Neural crest cell (in vitro differentiated cells): ENCODE results near the gene UBE2L3. TPM values are rescaled to one million over a fixed set of nuclear protein-coding genes. Genes with fewer than 3 reads are reported as not detected.
A peak's percentile ranks its signal among the peaks of the same experiment; 100 is the strongest.

ENCODE experiments used
- DNase-seq: peaks from one replicate; pipeline ENCODE4 v3.0.0; 2021; ENCODE audit warnings: low read depth, mixed read lengths, low spot score
- H3K27ac Mint-ChIP-seq: one replicate; pipeline ENCODE4 v1.8.0; 2021; ENCODE audit warnings: mild to moderate bottlenecking, mixed read lengths; ENCODE audit not compliant: unreplicated experiment
- H3K27me3 Mint-ChIP-seq: 2 replicates; pipeline ENCODE4 v1.8.0; 2021; ENCODE audit warnings: low read depth, mild to moderate bottlenecking, mixed read lengths
- H3K36me3 Mint-ChIP-seq: 2 replicates; pipeline ENCODE4 v1.8.0; 2021; ENCODE audit warnings: low read depth, mild to moderate bottlenecking, mixed read lengths
- H3K4me1 Mint-ChIP-seq: 2 replicates; pipeline ENCODE4 v1.8.0; 2021; ENCODE audit warnings: mixed read lengths
- H3K4me3 Mint-ChIP-seq: one replicate; pipeline ENCODE4 v1.8.0; 2021; ENCODE audit warnings: mild to moderate bottlenecking, mixed read lengths
- H3K9me3 Mint-ChIP-seq: 2 replicates; pipeline ENCODE4 v1.8.0; 2021; ENCODE audit warnings: mixed read lengths
- total RNA-seq: library from RNA; stranded (reverse); gene quantifications from 2 replicates; pipeline ENCODE4 v1.2.1, GENCODE V29; 2021
- TF ChIP-seq, protein P1 (sequence below): fragments of 200-600 bp; sonication (generic); conservative IDR thresholded peaks from 2 replicates; pipeline ENCODE4 v1.5.0; 2021; ENCODE audit warnings: antibody characterized with exemption, mild to moderate bottlenecking

The UBE2L3 gene
- total RNA-seq, 1 donor from 2014 or later = 76.9 TPM

DNA sequence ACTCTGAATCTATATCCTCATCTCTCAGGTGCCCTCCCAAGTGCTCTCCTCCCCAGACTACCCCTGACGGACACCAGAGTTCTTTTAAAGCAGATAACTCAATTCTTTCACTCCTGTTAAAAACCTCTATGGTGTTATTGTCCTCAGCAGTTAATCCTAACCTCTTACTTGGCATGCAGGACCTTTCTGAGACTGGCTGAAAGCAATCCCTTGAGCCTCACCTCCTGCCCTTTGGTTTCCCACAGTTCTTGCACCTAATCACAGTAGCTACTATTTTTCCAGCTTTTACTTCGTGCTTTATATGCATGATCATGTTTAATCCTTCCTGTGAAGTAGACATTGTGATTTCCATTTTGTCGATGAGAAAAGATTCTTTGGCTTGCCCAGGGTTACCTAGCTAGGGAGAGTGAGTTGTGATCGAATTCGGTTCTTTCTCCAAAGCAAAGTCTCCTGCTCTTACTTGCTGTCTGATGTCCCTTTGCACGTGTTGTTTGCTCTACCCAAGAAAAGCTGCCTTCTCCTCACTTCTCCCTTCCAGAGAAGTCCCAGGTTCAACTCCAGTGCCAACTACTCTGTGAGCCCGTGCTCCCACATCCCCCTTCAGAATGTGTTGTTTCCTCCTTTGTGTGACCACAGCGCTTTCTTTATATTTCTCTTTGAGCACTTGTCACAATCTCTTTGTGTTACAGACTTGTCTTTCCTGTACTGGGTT, 2.1 kb downstream of the UBE2L3 start:
- TF ChIP-seq, protein P1, sequence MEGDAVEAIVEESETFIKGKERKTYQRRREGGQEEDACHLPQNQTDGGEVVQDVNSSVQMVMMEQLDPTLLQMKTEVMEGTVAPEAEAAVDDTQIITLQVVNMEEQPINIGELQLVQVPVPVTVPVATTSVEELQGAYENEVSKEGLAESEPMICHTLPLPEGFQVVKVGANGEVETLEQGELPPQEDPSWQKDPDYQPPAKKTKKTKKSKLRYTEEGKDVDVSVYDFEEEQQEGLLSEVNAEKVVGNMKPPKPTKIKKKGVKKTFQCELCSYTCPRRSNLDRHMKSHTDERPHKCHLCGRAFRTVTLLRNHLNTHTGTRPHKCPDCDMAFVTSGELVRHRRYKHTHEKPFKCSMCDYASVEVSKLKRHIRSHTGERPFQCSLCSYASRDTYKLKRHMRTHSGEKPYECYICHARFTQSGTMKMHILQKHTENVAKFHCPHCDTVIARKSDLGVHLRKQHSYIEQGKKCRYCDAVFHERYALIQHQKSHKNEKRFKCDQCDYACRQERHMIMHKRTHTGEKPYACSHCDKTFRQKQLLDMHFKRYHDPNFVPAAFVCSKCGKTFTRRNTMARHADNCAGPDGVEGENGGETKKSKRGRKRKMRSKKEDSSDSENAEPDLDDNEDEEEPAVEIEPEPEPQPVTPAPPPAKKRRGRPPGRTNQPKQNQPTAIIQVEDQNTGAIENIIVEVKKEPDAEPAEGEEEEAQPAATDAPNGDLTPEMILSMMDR = no peak
- no peaks in the 10 kb centered on the region for H3K36me3 Mint-ChIP-seq
- peak overlapping the region; percentile 95 for H3K4me3 Mint-ChIP-seq
- H3K27me3 Mint-ChIP-seq = no peaks in the 10 kb centered on the region
- no peak for DNase-seq
- peaks cover 45% of the 10 kb centered on the region for H3K4me1 Mint-ChIP-seq
- peak overlapping the region; percentile 70 for H3K27ac Mint-ChIP-seq
- H3K9me3 Mint-ChIP-seq = no peaks in the 10 kb centered on the region

DNA sequence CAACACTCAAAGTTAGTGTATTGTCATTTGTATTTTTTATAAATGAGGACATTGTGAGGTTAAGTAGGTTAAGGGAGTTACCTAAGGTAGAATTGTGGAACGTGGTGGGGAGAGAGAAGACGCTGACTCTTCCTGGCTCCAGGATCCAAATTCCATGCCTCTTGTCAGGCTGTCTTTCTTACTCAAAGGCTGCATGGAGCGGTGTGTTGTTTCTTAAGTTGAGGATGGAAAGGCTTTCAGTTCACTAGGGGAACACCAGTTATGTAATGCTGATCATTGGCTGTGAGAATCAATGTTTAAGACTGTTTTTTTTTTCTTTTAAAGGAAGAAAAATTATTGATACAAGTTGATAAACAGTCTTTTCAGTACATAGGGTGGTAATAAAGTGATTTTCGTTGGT, 2.9 kb downstream of the UBE2L3 start:
- H3K4me1 Mint-ChIP-seq = peaks cover 45% of the 10 kb centered on the region
- no peaks in the 10 kb centered on the region for H3K9me3 Mint-ChIP-seq
- DNase-seq = no peak
- H3K27ac Mint-ChIP-seq = no peak overlapping the region
- H3K4me3 Mint-ChIP-seq = peak overlapping the region; percentile 95
- TF ChIP-seq, protein P1 = no peak
- no peaks in the 10 kb centered on the region for H3K27me3 Mint-ChIP-seq
- H3K36me3 Mint-ChIP-seq = no peaks in the 10 kb centered on the region

DNA sequence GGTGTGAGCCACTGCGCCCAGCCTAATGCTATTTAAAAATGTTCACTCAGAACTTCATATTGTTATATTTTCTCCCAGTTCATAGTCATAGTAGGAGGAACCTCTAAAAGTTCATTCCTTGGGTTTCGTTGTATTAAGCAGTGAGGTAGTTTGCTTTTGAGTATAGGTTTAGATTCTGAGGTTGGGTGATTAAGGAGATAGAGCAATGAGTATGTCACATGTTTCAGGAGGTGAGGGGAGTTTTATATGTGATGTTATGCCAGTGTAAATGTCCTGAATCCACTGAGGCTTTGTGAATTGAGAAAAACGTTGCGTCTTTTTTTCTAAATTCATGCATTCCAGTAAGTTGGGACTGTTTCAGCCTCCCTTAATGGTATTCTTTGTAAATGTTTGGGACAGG, 4.2 kb downstream of the UBE2L3 start:
- DNase-seq = no peak
- Mint-ChIP-seq H3K4me3 (peak overlapping the region; percentile 60), H3K9me3 (no peaks in the 10 kb centered on the region), H3K27me3 (no peaks in the 10 kb centered on the region), H3K4me1 (peaks cover 45% of the 10 kb centered on the region), H3K27ac (no peak overlapping the region), H3K36me3 (no peaks in the 10 kb centered on the region)
- TF ChIP-seq, protein P1 = no peak

DNA sequence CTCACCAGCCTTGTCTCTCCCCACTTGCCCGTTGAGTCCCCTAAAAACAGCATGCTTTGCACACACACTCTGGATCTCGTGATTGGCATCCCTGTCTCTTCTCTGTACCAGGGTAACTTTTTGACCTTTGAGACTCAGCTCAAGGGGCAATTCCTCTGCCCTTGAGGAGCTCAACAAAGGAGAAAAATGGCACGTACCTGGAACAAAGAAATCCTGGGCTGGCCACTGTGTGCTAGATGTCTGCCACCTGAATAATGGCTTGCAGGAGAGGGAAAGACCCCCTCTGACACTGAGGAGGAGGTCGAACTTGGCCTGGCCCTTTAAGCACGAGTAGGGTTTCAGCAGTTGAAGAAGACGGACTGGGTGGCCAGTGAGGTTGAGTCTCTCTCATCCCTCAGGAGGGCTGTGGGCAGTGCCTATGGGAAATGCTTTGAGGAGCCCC, 5.8 kb downstream of the UBE2L3 start:
- TF ChIP-seq, protein P1 = no peak
- no peak for DNase-seq
- Mint-ChIP-seq H3K36me3 (no peaks in the 10 kb centered on the region), H3K9me3 (no peaks in the 10 kb centered on the region), H3K27me3 (no peaks in the 10 kb centered on the region), H3K4me1 (peaks cover 42% of the 10 kb centered on the region), H3K27ac (peak overlapping the region; percentile 15), H3K4me3 (peak overlapping the region; percentile 48)

DNA sequence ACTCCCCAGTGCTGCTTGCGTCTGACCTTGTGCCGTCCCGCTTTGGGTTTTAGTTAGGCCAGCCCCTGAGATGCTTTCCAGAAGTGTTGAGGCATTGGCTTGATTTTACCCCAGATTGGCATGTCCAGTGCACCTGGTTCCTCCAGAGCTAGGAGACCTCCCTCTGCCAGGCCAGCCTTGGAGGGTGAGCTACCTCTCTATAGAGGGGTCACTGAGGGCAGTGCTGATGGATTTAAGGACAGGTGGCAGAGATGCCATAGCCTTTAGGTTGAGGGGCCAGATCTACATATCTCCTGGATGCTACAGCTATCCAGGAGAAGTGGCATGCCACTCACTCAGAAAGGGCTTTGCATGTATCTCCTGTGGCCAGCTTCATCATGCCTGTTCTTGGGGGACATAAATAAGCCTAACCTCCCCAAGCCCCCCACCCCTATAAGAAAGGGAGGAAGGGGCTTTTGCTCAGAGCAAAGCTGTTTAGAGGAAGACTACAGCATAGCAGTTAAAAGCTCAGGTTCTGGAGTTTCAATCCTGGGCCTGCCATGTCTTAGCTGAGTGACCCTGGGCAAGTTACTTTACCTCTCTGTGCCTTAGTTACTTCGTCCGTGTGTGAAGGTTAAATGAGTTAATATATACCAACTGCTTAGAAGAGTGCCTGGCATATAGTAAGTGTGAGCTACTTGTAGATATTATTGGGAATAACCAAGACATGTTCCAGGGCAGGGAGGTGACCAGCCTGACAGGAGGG, 6.4 kb downstream of the UBE2L3 start:
- Mint-ChIP-seq H3K9me3 (no peaks in the 10 kb centered on the region), H3K27ac (no peak overlapping the region), H3K36me3 (no peaks in the 10 kb centered on the region), H3K27me3 (no peaks in the 10 kb centered on the region), H3K4me3 (no peak overlapping the region), H3K4me1 (peaks cover 36% of the 10 kb centered on the region)
- TF ChIP-seq, protein P1 = no peak
- DNase-seq = no peak
